ENCODE data around the gene TSPAN3.

GRCh38 chr15:77097248-77097721 lies 26.4 kb upstream of the TSPAN3 start:
- TF ChIP-seq CTCF (IDR thresholded peaks at IDR 0.05) = no peak
- no peak for TF ChIP-seq POLR2A (IDR thresholded peaks at IDR 0.05; ENCODE audit: low read depth)

Data from esophagus muscularis mucosa (tissue), 3 donors.